Activated CD4-positive, CD25-positive, alpha-beta regulatory T cell treated with anti-CD3 and anti-CD28 coated beads, Interleukin-2, amount 50 U/mL, for 16 hours (primary cell): Measurements from ENCODE around the gene BHLHE23.

Source experiments
- DNase-seq: peaks from one replicate; pipeline ENCODE4 v3.0.0-alpha.2; 2020; ENCODE audit warnings: low read depth, low spot score

Gene BHLHE23

DNA sequence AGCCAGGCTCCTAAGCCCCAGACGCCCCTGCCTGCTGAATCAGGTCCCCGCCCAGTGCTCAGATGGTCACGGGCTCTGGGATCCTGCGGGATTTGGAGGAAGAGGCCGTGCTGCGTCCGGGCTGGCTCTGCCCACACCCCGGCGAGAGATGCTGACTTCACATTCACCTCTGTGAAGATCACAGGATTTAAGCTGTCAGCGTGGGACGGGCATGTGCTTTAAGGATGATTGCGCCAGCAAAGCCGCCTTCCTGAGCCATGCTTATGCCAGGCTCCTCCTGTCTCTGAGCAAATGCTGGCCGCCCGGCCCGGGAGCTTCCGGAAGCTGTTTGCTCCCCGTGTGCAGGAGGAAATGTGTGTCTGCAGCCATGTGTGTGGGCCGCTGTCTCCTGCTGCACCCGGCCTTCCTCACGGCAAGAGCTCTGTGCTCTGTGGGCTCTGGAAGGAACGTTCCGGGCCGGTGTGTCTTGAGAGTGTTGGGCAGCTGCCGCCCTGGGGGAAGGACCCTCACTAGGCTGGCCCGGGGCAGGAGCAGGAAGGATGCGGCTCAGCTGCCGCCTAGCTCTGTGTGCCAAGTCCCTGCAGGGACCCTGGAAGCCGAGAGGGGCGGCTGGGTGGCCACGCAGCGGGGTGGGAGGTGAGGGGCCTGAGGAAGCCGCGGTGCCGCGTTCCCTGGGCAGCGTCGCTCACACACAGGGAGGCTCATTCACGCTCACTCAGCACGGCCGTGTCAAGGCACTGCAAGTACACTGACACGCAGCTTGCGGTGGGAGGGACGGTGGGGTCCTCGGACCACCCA lies 19.0 kb upstream of the BHLHE23 start:
- DNase-seq: no peak

GRCh38 chr20:63024573-63025392 lies 18.0 kb upstream of the BHLHE23 start:
- DNase-seq: no peak

- no peak for DNase-seq
These were observed 17.3 kb upstream of the BHLHE23 start for GRCh38 chr20:63023936-63024571.

DNA sequence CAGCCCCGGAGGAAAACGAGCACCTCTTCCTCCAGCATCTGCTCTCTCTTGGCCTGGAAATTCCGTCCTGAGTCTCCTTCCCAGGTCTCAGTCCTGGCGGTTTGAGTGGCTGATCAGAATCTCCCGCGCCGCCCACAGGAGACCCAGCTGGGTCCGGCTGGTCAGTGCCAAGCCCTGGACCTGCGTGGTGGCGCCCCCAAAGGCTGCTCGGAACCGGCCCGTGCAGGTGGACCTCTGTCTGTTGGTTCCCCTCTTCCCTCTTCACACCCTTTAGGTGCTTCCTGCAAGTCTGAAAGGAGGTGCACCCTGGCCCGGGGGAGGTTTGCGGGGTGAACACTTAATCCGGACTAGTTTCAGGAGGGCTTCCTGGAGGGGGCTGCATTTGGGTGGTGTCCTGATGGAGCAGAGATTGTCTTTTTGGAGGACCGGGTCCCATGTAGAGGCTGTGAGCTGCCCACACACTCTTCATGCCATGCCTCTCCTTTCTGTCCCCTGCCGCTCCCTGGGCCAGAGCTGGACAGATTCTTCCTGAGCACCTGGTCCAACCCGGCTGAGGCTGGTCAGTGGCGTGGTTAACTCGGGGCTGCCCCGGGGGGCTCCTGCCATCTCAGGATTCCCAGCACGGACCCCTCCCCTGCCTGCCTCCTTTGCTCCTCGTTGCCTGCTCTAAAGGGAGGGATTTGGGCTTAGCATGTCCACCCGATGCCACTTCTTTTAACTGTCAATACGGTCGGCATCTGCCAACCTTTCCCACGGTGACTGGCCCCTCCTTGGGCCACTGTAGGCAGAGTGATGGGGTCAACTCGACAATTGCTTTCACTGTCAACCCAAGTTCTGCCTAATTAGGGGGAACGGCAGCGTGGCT lies 16.5 kb upstream of the BHLHE23 start:
- no peak for DNase-seq

DNA sequence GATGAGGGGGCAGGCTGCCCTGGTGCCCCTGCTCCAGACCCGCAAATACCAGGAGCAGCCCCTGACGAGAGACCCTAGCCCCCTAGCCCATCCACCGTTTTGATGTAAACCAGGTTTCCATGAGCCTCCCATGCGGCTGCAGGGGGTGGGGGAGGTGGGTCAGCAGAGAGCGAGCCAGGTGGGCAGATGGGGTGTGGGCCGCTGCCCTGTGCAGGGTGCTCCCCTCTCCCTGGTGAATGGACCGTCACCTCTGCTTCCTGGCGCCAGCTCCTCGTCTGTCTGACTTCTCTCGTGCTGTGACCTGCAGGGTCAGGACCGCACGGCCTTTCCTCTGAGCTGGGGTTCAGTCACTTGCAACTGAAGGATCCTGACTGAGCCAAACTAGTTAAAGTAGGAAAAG lies 15.7 kb upstream of the BHLHE23 start:
- no peak for DNase-seq

DNA sequence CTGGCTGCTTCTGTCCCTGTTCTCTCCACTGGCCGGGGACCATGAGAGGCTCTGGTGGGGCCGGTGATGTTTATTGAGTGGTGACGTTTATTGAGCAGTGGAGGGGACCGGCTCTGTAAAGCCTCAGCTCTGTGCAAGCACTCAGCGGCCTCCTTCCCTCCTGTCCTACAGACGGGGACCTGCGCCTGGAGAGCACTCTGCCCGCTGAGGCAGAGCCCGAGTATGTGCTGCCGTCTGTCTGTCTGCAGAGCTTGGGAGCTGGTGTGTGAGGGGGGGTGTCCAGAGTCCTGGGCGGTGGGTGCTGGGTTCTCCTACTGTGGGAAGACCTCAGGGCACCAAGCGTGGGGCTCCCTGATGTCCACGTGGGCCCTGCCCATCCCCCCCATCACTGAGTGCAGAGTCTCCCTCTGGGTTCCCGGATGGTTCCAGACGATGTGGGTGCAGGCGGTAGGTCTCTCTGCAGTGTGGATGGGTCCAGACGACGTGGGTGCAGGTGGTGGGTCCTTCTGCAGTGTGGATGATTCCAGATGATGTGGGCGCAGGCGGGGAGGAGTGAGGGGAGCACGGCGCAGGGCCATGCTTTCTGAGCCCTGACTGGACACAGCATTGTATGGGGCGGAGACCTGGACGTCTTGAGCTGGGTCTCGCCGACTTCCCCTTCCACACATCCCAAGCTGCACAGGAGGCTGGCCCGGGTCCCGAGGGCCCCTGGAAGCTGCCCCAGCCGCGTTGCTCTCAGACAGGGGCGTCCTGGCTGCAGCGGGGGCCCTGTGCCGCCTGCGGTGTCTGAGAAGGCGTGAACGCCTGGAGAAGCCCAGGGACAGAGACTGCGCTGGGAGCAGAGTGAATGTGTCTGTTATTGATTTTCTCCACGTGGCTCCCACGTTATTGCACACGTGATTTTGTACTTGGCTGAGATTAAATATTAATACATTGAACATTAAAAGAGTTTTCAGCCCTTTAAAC lies 14.9 kb upstream of the BHLHE23 start:
- no peak for DNase-seq

DNA sequence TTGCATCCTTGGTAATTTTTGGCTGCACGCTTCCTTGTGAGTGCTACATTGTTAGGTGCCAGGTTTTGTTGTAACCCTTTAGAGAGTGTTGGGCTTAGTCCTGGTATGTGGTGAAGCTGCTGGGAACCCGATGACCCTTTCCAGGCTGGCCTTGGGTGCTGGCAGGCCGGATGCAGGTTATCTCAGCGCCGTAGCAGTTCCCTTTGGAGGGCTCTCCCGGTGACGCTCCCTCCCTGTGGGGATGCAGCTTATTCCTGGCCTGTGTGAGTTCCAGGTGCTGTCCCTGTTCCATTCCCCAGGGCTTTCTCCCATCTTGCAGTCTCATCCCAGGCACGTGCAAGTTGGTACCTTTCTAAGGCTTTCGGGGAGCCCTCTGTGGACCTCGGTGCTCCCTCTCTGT lies 13.9 kb upstream of the BHLHE23 start:
- no peak for DNase-seq

GRCh38 chr20:63017826-63018411 lies 11.2 kb upstream of the BHLHE23 start:
- no peak for DNase-seq

GRCh38 chr20:63017076-63017825 lies 10.5 kb upstream of the BHLHE23 start:
- no peak for DNase-seq

- DNase-seq: no peak
These were observed 9.8 kb upstream of the BHLHE23 start for GRCh38 chr20:63016514-63017075.

GRCh38 chr20:63015662-63016361 lies 9.0 kb upstream of the BHLHE23 start:
- DNase-seq: no peak

DNA sequence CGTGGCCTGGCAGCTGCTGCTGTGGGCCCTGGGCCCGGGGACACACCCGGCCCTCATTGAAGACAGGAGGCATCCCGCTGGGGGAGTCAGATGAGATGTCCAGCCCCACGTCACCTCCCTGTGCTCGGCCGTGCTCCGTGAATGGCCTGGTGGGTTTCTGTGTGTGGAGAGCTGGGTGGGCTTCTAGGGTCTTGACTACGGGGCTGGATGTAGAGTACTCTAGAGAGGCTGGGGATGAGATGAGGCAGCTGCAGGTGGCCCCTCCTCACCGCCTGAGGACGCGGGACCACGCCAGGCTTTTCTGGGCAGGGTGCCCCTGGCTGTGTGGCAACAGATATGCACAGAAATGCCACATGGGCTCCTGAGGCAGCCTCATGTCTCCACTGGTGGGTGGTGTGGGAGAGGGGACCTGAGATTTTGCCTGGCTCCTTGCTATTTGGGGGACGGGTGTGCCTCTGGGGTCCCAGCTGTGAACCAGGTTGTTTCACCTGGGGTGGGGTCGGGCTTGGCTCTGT lies 8.4 kb upstream of the BHLHE23 start:
- no peak for DNase-seq

- DNase-seq: no peak
These were observed 7.9 kb upstream of the BHLHE23 start for GRCh38 chr20:63014710-63015109.

DNA sequence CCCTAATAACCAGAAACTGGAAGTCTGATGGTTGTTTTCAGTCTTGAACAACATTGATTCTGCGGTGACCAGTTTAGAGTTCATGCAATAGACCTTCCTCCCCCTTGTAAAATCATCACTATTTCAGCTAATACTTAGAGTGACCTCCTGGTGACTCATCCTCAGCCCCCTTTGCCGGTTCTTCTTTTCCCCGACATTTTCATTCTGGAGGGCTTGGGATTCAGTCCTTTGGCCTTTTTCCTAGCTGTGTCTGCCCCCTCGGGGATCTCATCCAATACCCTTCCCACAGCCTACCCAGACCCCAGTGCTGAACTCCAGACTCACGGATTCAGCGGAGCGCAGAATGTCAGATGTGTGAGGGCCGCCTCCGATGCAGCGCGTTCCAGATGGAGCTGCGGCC lies 7.5 kb upstream of the BHLHE23 start:
- no peak for DNase-seq

- DNase-seq: no peak
These were observed 6.4 kb upstream of the BHLHE23 start for GRCh38 chr20:63013207-63013606.

- DNase-seq: no peak
These were observed 5.0 kb upstream of the BHLHE23 start for GRCh38 chr20:63011798-63012197.

DNA sequence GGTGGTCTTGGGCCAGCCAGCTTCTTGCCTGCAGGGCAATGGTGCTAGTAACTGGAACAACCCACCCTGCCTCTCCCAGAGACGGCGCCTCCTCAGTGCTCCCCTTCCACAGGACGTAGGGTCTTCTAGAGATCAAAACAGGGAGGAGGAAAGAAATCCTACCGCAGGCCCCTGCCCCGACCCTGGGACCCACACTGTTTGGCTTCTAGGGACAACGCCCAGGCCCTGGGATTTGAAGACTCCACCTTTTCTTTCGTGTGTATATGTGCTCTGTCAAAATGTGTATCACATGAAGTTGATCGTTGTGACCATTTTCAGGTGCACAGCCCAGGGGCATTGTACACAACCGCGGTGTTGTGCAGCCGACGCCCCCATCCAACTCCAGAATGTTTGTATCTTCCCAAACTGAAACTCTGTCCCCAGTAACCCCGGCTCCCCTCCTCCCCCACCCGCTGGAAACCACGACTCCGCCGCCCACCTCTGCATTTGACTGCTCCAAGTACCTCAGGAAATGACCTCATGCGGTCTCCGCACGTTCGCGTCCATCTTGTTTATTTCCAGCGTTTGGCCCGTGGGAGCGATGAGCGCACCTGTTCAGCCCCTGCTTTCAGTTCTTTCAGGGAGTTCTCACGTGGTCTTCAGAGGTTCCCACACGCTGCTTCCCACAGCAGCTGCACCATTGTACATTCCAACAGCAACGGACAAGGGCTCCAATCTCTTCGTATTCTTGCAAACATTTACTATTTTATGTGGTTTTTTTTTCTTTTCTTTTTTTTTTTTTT lies 3.4 kb upstream of the BHLHE23 start:
- DNase-seq: peak; percentile 44
